GM19035 (cell line): Measurements from ENCODE around the gene GMIP.
A peak's percentile ranks its signal among the peaks of the same experiment; 100 is the strongest.

Source experiments
- ATAC-seq: cut with Tn5 transposase; IDR thresholded peaks from one replicate; pipeline ENCODE4 v1.9.1; 2021; ENCODE audit not compliant: unreplicated experiment

The GMIP gene

DNA sequence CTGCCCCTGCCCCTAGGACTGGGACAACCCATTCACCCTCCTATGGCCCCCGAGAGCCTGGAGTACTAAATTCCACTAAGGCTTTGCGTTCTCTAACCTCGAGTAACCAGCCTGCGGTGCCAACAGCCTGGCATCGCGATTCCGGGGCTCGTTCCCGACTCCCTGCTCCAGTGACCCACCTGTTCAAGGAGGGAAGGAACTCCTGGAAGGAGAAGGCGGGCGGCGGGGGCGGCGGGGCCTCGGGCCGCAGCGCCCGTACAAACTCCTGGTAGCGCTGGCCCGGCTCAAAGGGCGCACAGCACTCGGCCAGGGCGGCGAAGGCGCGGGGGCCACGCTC lies 6.3 kb downstream of the GMIP start:
- ATAC-seq, result no peak

DNA sequence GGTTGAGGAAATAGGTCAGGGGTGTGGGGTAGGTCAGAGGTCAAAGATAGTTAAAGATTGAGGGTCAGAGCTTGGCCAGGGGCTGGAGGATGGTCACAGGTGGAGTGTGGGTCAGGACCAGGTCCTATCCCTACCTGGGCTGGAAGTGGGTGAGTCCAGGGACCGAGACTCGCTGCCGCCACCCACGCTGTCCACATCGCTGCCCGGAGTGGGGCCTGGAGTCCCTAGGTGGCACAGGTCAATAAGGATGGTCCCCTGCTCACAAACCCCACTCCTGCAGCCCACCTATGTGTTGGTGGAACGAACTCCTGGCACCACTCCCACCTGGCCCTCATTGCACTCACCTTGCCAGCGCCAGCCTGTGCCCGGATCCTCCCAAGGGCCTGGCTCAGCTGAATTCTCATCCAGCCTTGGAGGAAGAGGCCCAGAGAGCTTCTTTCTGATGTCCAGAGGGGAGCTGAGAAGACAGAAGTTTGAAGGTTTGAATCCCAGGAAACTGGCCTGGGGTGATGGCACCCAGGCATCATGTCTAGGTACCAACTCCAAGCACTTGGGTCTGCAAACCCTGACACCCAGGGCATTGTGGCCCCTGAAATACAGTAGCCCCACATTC lies 6.8 kb downstream of the GMIP start:
- ATAC-seq, result no peak

DNA sequence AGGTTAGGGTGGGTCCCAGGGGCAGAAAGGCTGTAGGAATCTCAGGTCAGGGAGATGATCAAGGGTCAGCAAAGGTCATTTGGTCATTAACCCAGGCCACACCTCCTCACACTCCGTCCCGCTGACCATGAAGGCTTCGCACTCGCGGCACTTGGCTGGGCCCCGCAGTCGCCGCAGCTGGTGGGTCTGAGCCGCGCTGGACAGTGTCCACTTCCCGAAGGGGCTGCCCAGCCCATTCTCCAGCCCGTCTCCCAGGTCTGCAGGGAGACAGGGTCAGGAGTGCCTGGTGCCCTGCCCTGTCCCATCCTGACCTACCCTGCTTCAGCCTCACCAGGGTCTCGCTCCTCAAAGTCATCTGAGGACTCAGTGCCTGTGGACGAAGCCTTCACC lies 8.1 kb downstream of the GMIP start:
- ATAC-seq, result no peak

DNA sequence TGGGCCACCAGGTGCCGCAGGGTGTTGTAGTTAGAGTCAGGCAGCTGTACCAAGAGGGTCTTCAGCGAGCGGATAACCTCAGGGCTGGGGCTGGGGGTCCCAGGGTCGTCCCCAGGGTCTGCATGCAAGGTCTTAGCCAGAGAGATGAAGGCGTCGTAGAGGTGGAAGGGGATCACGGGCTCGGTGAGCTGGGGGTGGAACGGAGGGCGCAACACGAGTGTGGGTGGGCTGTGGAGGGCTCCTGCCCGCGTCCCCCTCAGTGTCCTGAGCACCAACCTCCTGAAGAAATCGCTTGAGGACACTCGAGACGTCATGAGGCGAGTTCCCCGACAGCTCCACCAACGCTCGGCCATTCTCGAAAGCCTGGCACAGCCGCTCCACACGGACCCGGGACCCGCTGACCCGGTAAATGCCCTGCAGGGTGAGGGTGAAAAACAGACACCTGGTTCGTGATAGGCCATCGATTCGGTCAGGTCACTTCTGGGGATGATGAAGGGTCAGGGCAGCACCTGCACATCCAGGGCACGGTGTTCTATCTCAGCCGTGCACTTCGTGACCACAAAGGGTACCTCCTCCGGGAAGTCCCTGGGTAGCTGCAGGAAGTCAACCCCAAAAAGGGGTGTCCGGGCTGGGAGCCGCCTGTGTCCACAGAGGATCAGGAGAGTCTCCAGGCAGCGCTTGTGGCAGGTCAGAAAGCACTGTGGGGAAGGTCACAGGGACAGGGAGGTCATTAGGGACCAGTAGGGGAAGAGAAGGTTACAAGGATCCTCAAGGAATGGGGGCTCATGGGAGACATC lies 8.7 kb downstream of the GMIP start:
- no peak for ATAC-seq

DNA sequence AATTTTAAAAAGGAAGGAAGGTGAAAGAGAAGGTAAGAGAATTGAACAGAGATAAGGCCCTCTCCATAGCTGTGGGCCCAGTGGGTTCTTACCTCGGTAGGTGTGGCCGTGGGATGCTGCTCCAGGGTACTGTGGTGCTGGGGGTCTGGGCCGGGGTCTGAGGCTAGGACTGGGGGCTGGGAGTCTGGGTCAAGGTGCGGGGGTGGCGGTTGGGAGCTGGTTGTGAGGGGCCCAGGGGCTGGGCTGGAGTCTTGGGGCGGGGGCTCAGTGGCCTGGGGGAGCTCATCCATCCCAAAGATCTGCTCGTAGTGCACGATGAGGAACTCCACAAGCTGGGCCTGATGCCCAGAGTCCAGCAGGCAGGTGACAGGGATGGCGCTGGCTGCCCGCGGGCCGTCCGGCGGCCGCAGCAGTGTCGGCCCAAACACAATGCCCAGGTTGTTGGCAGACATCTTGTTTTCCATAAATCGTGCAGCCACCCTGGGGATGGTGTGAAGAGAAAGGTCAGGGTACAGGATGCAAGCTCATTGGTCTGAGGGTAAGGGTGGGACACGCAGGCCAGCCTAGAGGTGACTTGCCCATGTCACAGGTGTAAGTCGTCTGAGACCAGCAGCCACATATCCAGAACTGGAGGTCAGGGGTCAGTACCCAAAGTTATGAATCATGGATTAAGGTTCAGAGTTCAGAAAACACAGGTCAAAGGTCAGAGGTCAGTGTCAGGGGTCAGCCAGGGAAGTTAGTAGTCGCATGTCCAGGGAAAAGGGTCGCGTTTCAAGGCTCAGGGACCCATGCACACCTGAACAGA lies 9.5 kb downstream of the GMIP start:
- no peak for ATAC-seq

DNA sequence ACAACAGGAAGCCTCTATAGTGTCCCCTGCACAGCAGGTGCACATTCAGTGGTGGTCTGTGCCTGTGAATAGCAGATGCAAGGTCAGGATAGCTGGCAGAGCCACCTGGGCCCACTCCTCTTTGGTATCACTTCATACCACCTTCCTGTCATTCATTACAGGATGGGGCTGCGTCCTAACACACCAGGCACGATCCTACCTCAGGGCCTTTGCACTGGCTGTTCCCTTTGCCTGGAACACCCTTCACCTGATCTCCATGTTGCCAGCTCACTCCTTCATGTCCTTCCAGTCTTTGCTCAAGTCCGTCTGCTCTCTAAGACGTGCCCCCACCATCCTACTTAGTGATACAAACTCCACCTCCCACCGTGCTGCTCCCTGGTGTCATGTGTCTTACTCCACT lies 10.8 kb downstream of the GMIP start:
- no peak for ATAC-seq

DNA sequence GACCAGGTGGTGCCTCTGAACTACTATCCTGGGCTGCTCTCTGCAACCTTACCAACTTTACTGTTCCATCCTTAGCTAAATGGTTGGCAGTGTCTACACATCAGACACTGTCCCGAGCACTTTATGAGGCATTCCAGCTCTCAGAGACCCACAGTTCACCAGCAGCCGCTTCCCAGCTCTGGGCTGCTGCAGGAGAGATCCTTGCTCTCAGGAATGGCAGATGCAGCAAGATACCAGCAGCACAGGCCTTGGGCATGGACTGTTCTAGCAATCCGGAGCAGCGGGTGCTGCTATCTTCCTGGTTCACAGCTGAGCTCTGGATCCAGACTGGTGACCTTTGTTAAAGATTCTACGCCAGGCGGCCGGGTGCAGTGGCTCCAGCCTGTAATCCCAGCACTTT lies 12.1 kb downstream of the GMIP start:
- no peak for ATAC-seq

DNA sequence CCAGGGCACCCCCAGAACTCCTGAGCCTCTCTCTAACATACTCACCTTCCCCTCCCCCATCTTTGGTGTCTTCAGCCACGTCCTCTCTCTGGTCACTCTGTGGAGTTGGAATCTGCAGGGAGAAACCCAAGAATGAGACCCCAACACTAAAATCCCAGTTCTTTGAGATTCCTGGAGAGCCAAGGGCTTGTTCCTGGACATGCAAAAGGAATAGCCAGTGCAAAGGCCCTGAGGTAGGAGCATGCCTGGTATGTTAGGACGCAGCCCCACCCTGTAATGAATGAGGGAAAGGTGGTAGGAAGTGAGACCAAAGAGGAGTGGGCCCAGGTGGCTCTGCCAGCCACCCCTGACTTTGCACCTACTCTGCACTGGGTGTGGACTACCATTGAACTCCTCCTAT lies 13.0 kb downstream of the GMIP start:
- ATAC-seq, result no peak

DNA sequence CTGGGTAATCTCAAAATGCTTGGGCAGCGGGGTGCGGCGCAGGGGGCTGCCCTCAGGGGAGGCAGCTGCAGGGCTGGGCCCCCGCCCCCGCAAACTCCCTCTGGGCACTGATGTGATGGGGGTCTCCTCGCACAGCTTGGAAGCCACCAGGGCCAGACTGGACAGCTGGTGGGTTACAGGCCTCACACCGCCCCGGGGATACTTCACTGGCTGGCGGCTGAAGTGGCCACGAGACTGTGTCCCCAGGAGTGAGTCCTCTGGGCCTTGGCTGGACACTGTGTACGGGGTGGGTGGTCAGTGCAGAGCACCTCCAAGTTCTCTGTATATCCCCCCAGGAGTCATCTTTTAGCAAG lies 13.4 kb downstream of the GMIP start:
- ATAC-seq, result no peak

DNA sequence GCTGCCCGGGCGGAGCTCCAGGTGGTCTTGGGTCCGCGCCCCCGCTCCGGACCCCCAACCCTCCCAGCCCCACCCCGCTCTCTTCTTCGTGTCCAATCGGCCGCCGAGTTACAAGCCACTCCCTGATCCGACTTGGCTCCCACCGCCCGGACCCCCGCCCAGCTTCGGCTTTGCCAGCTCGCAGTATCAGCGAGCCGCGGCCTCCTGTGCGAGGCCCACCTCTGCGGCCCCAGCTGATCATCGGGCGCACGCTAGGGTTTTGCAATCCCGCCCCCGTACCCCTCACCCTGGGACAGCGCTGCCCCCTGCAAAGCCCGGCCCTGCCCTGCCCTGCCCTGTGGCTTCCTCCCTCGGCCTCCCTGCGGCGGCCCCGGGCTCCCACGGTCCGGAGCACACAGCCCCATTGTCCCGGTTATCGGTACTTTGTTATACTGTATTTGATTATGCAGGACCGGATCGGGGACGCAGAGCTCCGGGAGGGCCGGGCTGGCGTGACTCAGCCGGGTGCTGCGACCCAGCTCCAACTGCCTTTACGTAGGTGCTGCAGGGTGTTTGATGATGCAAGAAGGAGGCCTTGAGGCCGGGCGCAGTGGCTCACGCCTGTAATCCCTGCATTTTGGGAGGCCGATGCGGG lies 14.8 kb downstream of the GMIP start:
- peak; percentile 12 for ATAC-seq

DNA sequence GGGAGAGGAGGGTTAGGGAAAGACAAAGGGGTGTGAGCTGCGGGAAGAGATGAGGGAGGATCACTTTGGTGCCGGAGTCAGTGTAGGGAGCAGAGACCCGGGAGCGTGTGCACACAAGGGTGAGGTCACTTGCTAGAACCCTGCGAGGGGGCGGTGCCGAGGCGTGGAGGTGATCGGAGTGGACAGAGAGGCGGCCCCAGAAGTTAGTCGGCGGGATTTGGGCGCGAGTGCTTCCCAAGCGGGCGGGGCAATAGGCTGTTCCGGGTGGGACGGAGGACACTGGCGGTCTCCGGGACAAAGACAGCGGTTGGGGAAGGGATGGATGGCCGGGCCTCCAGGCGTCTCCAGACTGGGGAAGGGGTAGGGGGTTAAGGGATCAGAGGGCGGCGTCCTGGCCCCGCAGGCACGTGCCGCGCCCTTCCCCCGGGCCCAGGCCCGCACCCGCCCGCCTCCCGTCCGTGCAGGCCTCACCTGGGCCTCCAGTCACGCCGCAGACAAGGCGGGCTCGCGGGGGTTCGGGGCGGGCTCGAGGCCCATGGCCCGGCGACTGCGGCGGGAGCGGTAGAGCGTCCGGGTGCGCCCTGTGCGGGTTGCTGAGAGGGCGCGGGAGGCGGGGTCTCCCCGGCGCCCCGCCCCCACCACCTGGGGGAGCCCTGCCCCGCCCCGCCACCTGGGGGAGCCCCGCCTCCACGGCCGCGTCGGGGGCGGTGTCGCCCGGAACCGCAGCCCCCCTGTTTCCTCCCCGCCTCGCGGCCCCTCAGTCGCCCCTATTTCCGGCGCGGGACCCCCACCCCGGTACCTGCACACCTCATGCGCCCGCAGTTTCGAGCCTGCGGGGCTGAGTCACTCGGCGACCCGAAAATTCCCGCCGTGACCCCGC lies 15.6 kb downstream of the GMIP start, which contains the start of gene LPAR2:
TSS of gene LPAR2 (minus strand) at position 600 of the 880 bp plus-strand sequence. CDS start 945 bp downstream, outside the sequence.
- ATAC-seq, result peak; percentile 74

DNA sequence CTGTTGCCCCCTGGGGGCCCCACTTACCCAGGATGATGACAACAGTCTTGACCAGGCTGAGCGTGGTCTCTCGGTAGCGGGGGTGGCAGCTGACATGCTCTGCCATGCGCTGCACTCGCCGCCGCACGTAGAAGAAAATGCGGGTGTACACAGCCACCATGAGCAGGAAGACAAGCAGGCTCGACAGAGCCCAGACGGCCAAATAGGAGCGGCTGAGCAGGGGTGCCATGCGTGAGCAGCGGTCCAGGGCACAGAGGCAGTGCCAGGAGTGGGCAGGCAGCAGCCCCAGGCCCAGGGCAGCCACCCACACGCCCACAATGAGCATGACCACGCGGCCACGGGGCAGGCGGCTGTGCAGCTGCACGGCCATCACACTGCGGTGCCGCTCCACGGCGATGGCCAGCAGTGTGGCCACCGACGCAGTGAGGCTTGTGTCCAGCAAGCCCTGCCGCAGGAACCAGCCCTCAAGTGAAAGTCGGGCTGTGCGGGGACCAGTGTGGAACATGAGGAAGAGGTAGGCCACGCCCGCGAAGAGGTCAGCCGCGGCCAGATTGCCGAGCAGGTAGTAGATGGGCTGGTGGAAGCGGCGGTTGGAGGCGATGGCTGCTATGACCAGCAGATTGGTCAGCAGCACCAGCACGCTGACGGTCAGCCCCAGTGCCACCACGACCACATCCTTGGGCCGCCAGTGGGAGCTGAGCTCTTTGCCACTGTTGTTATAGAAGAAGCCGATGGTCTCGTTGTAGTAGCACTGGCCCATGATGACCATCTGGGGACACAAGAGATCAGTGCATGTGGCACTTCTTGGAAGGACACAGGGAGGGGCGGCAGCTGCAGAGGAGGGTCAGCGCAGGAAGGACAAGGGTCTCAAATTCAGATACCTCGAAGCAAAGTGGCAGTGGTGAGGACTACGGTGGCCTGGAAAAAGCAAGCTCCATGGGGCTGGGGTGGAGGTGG lies 16.7 kb downstream of the GMIP start:
- no peak for ATAC-seq

DNA sequence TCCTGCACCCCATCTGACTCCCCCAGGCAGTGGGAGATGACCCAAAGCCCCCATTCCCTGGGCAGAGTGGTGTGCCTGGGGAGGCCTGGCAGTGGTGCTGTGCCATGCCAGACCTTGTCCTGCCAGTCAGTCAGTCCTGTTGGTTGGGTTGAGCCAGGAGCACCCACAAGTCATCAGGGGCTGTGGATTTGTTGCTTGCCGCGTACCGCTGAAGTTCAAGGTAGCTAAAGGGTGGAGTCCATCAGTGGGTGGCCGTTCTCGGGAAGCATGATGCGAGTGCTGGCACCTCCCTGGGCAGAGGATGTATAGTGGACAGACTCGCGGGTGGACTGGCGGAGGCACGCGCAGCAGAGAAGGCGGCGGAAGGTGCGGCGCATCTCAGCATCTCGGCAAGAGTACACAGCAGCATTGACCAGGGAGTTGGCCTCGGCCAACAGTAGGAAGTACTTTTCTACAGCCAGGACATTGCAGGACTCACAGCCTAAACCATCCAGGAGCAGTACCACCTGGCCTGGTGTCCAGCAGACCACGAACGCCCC lies 19.4 kb downstream of the GMIP start:
- no peak for ATAC-seq

DNA sequence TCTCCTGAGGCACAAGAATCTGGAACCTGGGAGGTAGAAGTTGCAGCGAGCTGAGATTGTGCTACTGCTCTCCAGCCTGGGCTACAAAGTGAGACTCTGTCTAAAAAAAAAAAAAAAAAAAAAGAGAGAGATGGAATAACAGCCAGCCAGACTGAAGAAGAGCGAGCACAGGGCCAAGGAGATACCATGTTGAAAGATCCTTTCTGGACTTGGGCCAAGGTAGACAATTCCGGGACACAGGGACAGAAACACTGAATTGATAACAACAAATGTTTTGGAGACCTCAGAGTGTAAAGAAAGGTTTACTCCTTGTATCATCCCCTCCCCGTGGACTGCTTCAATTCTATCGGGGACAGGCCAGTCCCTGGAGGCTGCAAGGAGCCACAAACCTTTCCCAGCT lies 20.1 kb downstream of the GMIP start:
- no peak for ATAC-seq

DNA sequence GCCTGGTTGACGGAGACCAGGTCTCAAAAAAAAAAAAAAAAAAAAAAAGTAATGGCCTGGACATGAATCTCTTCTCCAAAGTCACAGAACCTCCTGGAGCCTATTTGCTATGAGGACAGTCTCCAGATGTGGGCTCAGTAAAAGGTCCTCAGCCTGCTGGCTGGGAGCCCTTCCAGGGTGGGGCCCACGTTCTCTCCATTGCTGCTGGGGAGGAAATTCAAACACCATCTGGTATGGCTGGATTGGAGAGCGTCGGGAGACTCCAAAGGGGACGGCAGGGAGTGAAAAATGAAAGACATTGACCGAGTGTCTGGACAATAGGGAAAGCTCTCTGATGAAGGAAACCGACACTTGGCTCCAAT lies 23.6 kb downstream of the GMIP start:
- ATAC-seq, result no peak

DNA sequence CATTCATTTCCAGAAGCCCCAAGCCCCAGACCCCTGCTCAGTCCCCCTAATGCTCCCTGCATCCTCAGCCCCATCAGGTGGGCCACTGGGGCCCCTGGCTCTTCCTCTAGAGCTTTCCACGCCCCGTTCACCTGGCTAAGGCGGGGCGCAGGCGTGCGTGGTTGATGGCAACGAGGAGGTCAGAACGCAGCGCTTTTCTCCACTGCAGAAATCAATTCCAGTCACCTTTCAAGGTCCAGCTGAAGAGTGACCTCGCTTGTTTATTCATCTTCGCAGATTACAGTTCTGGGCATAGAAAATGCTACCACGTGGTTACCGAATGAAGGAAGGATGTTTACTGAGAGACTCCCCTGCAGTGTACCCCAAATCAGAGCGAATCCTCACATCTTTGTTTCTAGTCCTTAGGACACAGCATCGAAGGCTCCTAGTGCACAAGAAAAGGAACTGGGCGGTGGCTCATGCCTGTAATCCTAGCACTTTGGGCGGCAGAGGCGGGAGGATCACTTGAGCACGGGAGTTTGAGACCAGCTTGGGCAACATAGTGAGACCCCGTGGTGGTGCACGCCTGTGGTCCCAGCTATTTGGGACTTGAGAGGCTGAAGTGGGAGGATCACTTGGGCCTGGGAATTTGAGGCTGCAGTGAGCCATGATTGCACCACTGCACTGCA lies 24.1 kb downstream of the GMIP start:
- ATAC-seq, result no peak

DNA sequence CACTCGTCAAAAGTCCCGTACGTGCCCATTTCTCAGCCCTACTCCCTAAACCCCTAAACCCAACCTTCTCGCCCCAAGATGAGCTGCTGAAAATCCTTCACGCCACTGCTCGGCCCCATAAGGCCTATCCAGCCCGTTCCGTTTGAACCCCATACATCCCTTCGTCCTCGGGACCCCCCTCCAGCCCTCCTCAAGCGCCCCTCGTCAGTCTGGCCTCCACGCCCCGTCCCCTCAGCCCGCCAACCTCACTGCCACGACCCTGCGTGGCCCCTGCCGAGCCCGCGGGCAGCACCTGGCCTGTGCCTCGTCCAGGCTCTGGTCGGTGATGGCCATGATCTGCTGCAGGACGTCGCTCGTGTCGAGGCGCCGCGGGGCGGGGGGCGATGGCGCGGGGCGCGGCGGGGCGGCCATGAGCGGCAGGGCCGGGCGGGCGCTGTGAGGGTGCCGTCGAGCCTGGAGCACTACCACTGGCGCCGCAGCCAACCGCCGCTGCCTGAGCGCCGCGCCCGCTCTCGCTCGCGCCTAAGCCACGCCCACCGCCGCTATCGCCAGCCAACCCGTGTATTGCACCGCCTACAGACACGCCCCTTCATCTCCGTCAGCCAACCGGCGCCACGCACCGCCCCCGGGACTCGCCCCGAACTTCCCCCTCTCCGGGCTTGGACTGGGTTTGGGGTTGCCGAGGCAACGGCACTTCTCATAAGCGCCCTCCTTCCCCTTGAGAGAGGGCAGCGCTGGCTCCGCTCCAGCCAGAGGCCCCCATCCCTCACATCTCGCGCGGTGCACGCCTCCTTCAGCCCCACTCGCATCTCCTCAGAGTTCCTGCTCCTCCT lies 25.0 kb downstream of the GMIP start, which contains the start of gene PBX4:
TSS of gene PBX4 (minus strand) at position 469 of the 833 bp plus-strand sequence. CDS start at position 411, 58 bp downstream.
- ATAC-seq, result peak; percentile 95

DNA sequence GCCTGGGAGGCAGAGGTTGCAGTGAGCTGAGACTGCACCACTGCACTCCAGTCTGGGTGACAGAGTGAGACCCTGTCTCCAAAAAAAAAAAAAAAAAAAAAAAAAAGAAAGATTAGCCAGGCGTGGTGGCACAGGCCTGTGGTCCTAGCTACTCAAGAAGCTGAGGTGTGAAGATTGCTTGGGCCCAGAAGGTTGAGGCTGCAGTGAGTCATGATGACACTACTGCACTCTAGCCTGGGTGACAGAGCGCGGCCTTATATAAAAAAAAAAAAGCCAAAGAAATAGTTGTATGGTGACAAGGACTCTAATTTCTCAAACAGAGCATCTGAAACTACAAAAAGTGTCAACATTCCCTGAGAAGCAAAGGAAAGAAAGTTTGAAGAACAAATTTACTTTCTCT lies 28.4 kb downstream of the GMIP start:
- no peak for ATAC-seq
